A549 (cell line): ENCODE results near the gene CLK2.

ENCODE experiments used
- CEBPB ChIP-seq, 2 experiments: fragments of >200 bp in 1 of 2; sonication (Bioruptor Twin) in 1 of 2; formaldehyde crosslinking in 1 of 2; IDR thresholded peaks; 2 replicates each; pipeline ENCODE4 v1.6.1; 2012 to 2016
- CHD2 ChIP-seq: fragments of 150-350 bp; IDR thresholded peaks from 2 replicates; pipeline ENCODE4 v1.6.1; 2014; ENCODE audit warnings: low read length; ENCODE audit not compliant: partially characterized antibody
- GATA3 ChIP-seq: IDR thresholded peaks from 2 replicates; pipeline ENCODE4 v1.6.1; 2012; ENCODE audit warnings: borderline replicate concordance
- JUNB ChIP-seq: fragments of >200 bp; sonication (Bioruptor Twin); formaldehyde crosslinking; IDR thresholded peaks from 2 replicates; pipeline ENCODE4 v1.6.1; 2016
- KDM1A ChIP-seq: fragments of 200-600 bp; sonication (generic); IDR thresholded peaks from 2 replicates; pipeline ENCODE4 v1.6.1; 2016; ENCODE audit warnings: low read depth, mild to moderate bottlenecking
- MAFK ChIP-seq: fragments of 450-650 bp; IDR thresholded peaks from 2 replicates; pipeline ENCODE4 v1.6.1; 2014; ENCODE audit not compliant: partially characterized antibody
- PHF8 ChIP-seq: fragments of 200-600 bp; sonication (generic); IDR thresholded peaks from 2 replicates; pipeline ENCODE4 v1.6.1; 2016; ENCODE audit warnings: low read depth, mild to moderate bottlenecking, antibody characterized with exemption, moderate library complexity, borderline replicate concordance
- POLR2A ChIP-seq: IDR thresholded peaks from 2 replicates; pipeline ENCODE4 v1.6.1; 2012; ENCODE audit warnings: mild to moderate bottlenecking, low read length
- TF ChIP-seq, protein P1 (sequence below): fragments of 200-600 bp; sonication (generic); IDR thresholded peaks from 2 replicates; pipeline ENCODE4 v1.6.1; 2016; ENCODE audit warnings: antibody characterized with exemption, mild to moderate bottlenecking, moderate library complexity
- TF ChIP-seq, protein P2 (sequence below): fragments of >200 bp; sonication (Bioruptor Twin); formaldehyde crosslinking; IDR thresholded peaks from 3 replicates; pipeline ENCODE4 v1.5.1; 2016
- TF ChIP-seq, protein P3 (sequence below): fragments of 450-650 bp; IDR thresholded peaks from 2 replicates; pipeline ENCODE4 v1.6.1; 2014; ENCODE audit warnings: antibody characterized with exemption
- TF ChIP-seq, protein P4 (sequence below): IDR thresholded peaks from 2 replicates; pipeline ENCODE4 v1.6.1; 2012

DNA sequence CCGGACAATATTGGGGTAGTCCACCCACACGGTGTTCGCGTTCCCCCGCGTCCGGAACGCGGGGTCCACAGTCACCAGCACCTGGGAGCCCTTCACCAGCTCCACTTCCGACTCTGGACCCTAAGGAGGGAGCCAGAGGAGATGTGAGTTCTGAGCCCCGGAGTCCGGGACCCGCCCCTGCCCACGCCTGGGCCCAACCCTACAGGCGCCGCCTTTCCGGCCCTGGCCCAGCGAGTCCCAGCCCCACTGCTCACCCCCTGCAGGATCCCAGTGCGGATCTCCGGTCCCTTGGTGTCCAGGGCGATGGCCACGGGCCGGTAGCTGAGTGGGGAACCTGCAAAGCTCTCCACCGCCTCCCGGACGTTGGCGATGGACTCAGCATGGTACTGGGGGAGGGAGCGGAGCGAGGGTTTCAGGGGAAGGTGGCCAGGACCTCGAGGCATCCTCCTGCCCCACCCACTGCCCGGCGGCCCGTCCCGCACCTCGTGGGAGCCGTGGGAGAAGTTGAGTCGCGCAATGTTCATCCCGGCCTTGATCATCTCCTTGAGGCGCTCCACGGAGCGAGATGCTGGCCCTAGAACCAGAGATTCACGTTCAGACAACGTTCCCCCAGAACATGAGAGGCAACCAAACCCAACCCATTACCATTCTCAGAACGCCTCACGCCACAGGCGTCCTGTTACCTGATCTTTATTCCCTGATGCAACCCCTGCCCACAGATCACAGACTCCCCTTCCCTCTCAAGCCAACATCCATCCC, 22.1 kb upstream of the CLK2 start:
- TF ChIP-seq, protein P1, sequence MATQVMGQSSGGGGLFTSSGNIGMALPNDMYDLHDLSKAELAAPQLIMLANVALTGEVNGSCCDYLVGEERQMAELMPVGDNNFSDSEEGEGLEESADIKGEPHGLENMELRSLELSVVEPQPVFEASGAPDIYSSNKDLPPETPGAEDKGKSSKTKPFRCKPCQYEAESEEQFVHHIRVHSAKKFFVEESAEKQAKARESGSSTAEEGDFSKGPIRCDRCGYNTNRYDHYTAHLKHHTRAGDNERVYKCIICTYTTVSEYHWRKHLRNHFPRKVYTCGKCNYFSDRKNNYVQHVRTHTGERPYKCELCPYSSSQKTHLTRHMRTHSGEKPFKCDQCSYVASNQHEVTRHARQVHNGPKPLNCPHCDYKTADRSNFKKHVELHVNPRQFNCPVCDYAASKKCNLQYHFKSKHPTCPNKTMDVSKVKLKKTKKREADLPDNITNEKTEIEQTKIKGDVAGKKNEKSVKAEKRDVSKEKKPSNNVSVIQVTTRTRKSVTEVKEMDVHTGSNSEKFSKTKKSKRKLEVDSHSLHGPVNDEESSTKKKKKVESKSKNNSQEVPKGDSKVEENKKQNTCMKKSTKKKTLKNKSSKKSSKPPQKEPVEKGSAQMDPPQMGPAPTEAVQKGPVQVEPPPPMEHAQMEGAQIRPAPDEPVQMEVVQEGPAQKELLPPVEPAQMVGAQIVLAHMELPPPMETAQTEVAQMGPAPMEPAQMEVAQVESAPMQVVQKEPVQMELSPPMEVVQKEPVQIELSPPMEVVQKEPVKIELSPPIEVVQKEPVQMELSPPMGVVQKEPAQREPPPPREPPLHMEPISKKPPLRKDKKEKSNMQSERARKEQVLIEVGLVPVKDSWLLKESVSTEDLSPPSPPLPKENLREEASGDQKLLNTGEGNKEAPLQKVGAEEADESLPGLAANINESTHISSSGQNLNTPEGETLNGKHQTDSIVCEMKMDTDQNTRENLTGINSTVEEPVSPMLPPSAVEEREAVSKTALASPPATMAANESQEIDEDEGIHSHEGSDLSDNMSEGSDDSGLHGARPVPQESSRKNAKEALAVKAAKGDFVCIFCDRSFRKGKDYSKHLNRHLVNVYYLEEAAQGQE = no peak
- TF ChIP-seq POLR2A = no peak
- TF ChIP-seq, protein P2, sequence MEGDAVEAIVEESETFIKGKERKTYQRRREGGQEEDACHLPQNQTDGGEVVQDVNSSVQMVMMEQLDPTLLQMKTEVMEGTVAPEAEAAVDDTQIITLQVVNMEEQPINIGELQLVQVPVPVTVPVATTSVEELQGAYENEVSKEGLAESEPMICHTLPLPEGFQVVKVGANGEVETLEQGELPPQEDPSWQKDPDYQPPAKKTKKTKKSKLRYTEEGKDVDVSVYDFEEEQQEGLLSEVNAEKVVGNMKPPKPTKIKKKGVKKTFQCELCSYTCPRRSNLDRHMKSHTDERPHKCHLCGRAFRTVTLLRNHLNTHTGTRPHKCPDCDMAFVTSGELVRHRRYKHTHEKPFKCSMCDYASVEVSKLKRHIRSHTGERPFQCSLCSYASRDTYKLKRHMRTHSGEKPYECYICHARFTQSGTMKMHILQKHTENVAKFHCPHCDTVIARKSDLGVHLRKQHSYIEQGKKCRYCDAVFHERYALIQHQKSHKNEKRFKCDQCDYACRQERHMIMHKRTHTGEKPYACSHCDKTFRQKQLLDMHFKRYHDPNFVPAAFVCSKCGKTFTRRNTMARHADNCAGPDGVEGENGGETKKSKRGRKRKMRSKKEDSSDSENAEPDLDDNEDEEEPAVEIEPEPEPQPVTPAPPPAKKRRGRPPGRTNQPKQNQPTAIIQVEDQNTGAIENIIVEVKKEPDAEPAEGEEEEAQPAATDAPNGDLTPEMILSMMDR = no peak
- no peak for TF ChIP-seq JUNB
- TF ChIP-seq CEBPB (IDR thresholded peaks at IDR 0.05) = no peak
- no peak for TF ChIP-seq GATA3
- TF ChIP-seq, protein P3, sequence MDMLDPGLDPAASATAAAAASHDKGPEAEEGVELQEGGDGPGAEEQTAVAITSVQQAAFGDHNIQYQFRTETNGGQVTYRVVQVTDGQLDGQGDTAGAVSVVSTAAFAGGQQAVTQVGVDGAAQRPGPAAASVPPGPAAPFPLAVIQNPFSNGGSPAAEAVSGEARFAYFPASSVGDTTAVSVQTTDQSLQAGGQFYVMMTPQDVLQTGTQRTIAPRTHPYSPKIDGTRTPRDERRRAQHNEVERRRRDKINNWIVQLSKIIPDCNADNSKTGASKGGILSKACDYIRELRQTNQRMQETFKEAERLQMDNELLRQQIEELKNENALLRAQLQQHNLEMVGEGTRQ = no peak
- TF ChIP-seq, protein P4, sequence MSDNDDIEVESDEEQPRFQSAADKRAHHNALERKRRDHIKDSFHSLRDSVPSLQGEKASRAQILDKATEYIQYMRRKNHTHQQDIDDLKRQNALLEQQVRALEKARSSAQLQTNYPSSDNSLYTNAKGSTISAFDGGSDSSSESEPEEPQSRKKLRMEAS = no peak
- TF ChIP-seq MAFK = no peak
- no peak for TF ChIP-seq PHF8
- TF ChIP-seq CHD2 = no peak
- no peak for TF ChIP-seq KDM1A
